Left lung (tissue), 10 donors: ENCODE measurements around the gene TELO2. TPM values are rescaled to one million over a fixed set of nuclear protein-coding genes. Genes with fewer than 3 reads are reported as not detected.

Source experiments
- ATAC-seq: fragments of 200-7000 bp; cut with Tn5 transposase; one replicate; pipeline ENCODE4 v1.9.1; 2020; ENCODE audit warnings: moderate library complexity
- DNase-seq, 4 donors: peaks; one replicate each; pipeline ENCODE4 v3.0.0-alpha.2; 2013 to 2020
- H3K27ac ChIP-seq, 2 donors: fragments of 200-600 bp; sonication (generic) in 1 of 2; one replicate each; pipeline versions ENCODE4 v1.5.0 to v1.8.0; 2020 to 2021
- H3K27me3 ChIP-seq, 2 donors: fragments of 200-600 bp; sonication (generic) in 1 of 2; one replicate each; pipeline versions ENCODE4 v1.5.0 to v1.8.0; 2020 to 2021
- H3K36me3 ChIP-seq, 2 donors: fragments of 200-600 bp; sonication (generic) in 1 of 2; one replicate each; pipeline versions ENCODE4 v1.5.0 to v1.8.0; 2020 to 2021
- H3K4me1 ChIP-seq, 2 donors: fragments of 200-600 bp; one replicate each; pipeline ENCODE4 v1.8.0; 2021
- H3K4me3 ChIP-seq, 2 donors: fragments of 200-600 bp; sonication (generic) in 1 of 2; one replicate each; pipeline versions ENCODE4 v1.5.0 to v1.8.0; 2020 to 2021; ENCODE audit warnings: mild to moderate bottlenecking in 1 of 2
- H3K9me3 ChIP-seq, 2 donors: fragments of 200-600 bp; sonication (generic) in 1 of 2; one replicate each; pipeline versions ENCODE4 v1.5.0 to v1.8.0; 2020 to 2021
- intact Hi-C, 2 donors: fragments of 100-400 bp; cut with DNase I; formaldehyde crosslinking; loops; one replicate each; pipeline versions ENCODE4 v1.11.2 to v1.14.2; 2022
- polyA plus RNA-seq, 6 donors: library from polyadenylated mRNA; unstranded; fragments of 120-200 nt; gene quantifications; one replicate each; pipeline ENCODE4 v1.2.1, GENCODE V29; 2013; ENCODE audit not compliant: insufficient read length in 6 of 6
- total RNA-seq, 2 donors: library from RNA; stranded (reverse); fragmentation: NEBNext Ultra II Directional; extraction: Animal tissue kit (Norgen Biotek cat#: 25700); gene quantifications; one replicate each; pipeline ENCODE4 v1.2.1, GENCODE V29; 2021
- TF ChIP-seq, protein P1 (sequence below), 2 donors: fragments of 200-600 bp; sonication (generic) in 1 of 2; IDR thresholded peaks; one replicate each; pipeline versions ENCODE4 v1.5.0 to v1.8.0; 2021; ENCODE audit warnings: antibody characterized with exemption in 2 of 2
- donor health status: DM: no; HTN: yes; CAD: no.
- donor health status: DM: no; HTN: no; CAD: no.

The TELO2 gene
- total and polyA plus RNA-seq, 8 donors = 24.5 to 49.1 (median 35.1) TPM

DNA sequence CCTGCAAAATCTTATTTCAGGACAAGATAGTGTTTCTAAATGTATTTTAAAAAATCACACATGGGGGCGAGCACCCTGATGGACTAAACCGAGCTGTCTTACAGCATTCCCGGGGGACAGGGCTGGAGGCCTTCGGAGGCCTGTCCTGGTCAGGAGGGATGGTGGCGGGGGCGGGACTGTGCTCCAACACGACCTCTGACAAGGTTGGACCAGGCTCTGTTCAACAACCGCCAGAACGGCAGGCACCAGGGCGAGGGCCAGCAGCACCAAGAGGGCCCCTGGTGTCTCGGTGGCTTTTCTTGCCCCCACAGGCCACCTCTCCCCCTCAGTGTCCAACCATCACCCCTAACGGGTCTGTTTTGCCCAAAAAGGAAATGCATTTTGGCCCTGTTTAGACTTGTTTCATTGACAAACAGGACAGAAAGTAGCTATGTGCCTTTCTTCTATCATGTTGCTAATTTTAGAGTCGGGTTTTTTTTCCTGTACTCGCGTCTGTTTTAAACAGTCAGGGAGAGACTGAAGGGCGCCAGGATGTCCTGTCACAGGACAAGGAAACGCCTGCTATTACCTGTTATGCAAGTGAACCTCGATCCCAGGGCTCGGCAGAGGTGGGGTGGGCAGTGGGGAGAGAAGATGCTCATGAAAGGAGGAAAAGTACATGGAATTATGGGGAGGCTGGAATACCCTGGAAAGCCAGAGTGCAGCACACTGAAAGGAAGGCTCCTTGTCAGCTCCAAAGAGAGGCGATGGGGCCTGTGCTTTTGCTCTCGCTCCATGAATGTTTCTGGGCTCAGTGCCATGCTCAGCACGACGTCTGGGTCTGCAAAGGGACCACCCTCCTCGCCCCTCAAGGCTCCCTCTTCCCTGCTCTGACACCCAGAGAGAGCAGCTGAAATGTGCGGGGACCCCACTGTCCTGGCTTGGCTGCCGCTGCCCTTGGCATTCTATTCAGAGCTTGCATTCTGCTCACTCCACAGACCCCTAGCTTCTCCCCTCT, 52.2 kb downstream of the TELO2 start:
- no peak overlapping the region for H3K4me3 ChIP-seq
- TF ChIP-seq, protein P1, sequence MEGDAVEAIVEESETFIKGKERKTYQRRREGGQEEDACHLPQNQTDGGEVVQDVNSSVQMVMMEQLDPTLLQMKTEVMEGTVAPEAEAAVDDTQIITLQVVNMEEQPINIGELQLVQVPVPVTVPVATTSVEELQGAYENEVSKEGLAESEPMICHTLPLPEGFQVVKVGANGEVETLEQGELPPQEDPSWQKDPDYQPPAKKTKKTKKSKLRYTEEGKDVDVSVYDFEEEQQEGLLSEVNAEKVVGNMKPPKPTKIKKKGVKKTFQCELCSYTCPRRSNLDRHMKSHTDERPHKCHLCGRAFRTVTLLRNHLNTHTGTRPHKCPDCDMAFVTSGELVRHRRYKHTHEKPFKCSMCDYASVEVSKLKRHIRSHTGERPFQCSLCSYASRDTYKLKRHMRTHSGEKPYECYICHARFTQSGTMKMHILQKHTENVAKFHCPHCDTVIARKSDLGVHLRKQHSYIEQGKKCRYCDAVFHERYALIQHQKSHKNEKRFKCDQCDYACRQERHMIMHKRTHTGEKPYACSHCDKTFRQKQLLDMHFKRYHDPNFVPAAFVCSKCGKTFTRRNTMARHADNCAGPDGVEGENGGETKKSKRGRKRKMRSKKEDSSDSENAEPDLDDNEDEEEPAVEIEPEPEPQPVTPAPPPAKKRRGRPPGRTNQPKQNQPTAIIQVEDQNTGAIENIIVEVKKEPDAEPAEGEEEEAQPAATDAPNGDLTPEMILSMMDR (IDR thresholded peaks at IDR 0.05) = no peak
- ATAC-seq (peak; percentile 7), DNase-seq (peak in 2 of 4 donors; percentile 40 to 64)
- H3K9me3 ChIP-seq = no peaks in the 10 kb centered on the region
- peak overlapping the region; percentile 73 to 78 for H3K27ac ChIP-seq
- no peaks in the 10 kb centered on the region for H3K27me3 ChIP-seq
- peaks cover 0 to 46% of the 10 kb centered on the region in 2 donors for H3K36me3 ChIP-seq
- peaks cover 11 to 79% of the 10 kb centered on the region in 2 donors for H3K4me1 ChIP-seq
- intact Hi-C loops = no loop called here

DNA sequence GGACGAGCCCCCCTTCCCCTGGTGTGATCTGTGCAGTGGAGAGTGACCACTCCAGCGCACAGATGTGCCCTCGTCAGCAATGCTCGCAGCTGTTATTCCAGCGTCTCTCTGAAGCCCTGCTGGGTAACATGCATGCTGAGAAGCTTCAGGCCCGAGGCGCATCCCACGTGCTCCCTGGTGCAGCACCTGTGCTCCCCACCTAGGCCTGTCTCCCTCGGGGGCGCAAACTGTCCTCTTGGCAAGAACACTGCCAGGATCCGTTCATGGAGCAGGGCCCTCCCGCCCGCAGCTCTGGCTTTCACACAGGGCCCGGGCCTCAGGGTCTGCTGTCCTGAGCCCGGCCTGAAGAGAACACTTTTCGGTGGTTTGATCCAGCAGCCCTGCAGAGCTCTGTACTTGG, 53.3 kb downstream of the TELO2 start:
- Histone ChIP-seq H3K4me3 (no peak overlapping the region), H3K27me3 (no peaks in the 10 kb centered on the region), H3K36me3 (peaks cover 0 to 38% of the 10 kb centered on the region in 2 donors), H3K27ac (peak overlapping the region in 1 of 2 donors; percentile 73), H3K4me1 (peaks cover 11 to 80% of the 10 kb centered on the region in 2 donors), H3K9me3 (no peaks in the 10 kb centered on the region)
- TF ChIP-seq, protein P1 (IDR thresholded peaks at IDR 0.05) = no peak
- intact Hi-C loops = no loop called here
- ATAC-seq (no peak), DNase-seq (peak in 1 of 4 donors; percentile 67)

DNA sequence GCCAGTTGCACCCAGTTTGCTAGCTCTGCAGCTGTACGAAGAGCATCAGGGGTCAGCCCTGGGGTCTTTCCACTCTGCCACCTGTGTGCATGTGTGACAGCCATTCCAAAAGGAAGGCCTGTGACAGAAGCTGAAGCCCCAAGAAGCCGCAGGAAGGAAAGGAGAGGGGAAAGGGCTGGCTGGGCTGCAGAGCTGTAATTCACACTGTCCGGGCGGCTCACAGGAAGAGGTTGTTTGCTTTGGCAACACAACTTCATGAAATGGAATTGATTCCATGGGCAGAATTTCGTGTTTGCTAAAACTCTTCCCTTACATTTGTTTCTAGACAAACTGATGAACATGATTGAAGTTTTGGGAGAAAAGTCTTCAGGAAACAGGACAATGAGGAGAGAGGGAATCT, 55.1 kb downstream of the TELO2 start:
- no peak for DNase-seq
- H3K4me1 ChIP-seq = peaks cover 10 to 67% of the 10 kb centered on the region in 2 donors

DNA sequence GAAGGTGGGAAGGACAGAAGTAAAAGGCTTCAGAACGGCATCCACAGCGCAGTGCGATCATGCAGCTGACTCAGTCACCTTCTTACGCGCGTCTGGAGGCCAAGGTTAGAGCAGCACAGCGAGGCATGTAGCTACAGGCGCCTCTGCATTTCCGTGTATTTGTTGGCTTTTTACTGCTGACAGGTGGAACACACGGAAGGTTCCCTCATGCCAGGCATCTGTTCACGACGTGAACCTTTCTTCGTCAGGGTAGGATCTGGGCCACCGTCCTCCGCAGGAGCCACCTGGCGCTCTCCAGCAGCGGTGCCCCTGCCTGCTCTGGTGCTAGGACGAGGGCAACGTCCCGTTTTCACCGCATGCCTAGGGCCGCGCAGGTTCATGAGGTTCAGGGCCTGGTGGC, 55.6 kb downstream of the TELO2 start:
- no peak for DNase-seq
- Histone ChIP-seq H3K27ac (peak overlapping the region in 1 of 2 donors; percentile 53), H3K36me3 (peaks cover 0 to 36% of the 10 kb centered on the region in 2 donors), H3K9me3 (no peaks in the 10 kb centered on the region), H3K4me3 (no peak overlapping the region), H3K4me1 (peaks cover 6 to 62% of the 10 kb centered on the region in 2 donors), H3K27me3 (no peaks in the 10 kb centered on the region)
- TF ChIP-seq, protein P1 (IDR thresholded peaks at IDR 0.05) = no peak
- intact Hi-C loops = no loop called here
- no peak for ATAC-seq

More for the DNA sequence above, 55.1 kb downstream of the TELO2 start:
- intact Hi-C loops = no loop called here
- peaks cover 0 to 32% of the 10 kb centered on the region in 2 donors for H3K36me3 ChIP-seq
- TF ChIP-seq, protein P1 (IDR thresholded peaks at IDR 0.05) = no peak
- no peaks in the 10 kb centered on the region for H3K9me3 ChIP-seq
- no peak for ATAC-seq
- no peak overlapping the region for H3K4me3 ChIP-seq
- peak overlapping the region; percentile 35 to 73 for H3K27ac ChIP-seq
- H3K27me3 ChIP-seq = no peaks in the 10 kb centered on the region

DNA sequence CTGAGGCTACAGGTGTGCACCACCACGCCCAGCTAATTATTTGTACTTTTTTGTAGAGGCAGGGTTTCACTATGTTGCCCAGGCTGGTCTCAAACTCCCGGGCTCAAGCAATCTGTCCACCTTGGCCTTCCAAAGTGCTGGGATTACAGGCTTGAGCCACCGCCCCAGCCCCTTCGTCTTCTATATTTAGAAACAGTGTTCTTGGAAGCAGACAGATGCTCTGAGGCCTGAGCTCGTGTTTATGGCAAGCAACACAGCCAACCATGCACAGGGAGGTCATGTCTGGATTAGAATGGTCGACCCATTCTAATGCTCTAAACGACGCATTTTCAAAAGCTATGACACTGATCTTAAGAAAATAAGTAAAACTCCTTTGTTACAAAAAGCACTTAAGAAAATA, 56.9 kb downstream of the TELO2 start:
- DNase-seq (no peak), ATAC-seq (no peak)
- no peak overlapping the region for H3K4me3 ChIP-seq
- peaks cover 6 to 50% of the 10 kb centered on the region in 2 donors for H3K4me1 ChIP-seq
- TF ChIP-seq, protein P1 (IDR thresholded peaks at IDR 0.05) = no peak
- no peaks in the 10 kb centered on the region for H3K9me3 ChIP-seq
- no peaks in the 10 kb centered on the region for H3K27me3 ChIP-seq
- no peak overlapping the region for H3K27ac ChIP-seq
- H3K36me3 ChIP-seq = peaks cover 0 to 50% of the 10 kb centered on the region in 2 donors
- intact Hi-C loops = no loop called here
